OCI-LY3 (cell line): ENCODE data around the gene PER1.

ENCODE experiments used
- EZH2phosphoT487 ChIP-seq: fragments of 200-600 bp; shearing (Covaris generic); IDR thresholded peaks from 2 replicates; pipeline ENCODE4 v1.6.1; 2018; ENCODE audit warnings: antibody characterized with exemption, mixed run types, low read depth
- TF ChIP-seq, protein P1 (sequence below): fragments of 200-600, 300-600 bp; sonication (generic); IDR thresholded peaks from 2 replicates; pipeline ENCODE4 v1.5.1; 2014; ENCODE audit warnings: antibody characterized with exemption, low read length, low read depth

DNA sequence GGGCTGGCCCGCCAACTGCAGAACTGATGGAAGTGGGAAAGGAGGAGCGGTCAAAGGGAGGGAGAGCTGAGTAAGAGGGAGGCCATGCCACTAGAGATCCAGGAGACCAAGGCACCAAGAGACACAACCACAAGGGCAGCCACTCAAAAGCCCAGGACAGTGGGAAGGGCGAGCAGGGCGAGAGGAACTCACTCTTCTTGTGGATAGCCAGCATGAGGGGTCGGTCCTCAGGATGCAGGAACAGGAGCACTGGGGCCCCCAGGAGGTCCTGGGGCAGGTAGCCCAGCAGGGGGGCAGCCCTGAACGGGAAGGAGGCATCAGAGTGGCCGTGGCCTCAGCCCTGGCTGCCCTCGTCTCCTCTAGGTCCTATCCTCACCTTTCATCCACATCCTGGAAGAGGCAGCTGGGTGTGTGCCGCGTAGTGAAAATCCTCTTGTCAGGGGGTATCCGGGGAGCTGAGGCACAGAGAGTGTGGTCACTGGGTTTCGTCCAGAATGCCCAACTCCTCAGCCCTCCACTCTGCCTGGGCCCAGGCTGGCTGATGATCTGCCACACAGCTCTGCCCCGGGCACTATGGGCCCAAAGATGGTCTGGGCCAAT is 4.3 kb downstream of the PER1 start:
- TF ChIP-seq, protein P1, sequence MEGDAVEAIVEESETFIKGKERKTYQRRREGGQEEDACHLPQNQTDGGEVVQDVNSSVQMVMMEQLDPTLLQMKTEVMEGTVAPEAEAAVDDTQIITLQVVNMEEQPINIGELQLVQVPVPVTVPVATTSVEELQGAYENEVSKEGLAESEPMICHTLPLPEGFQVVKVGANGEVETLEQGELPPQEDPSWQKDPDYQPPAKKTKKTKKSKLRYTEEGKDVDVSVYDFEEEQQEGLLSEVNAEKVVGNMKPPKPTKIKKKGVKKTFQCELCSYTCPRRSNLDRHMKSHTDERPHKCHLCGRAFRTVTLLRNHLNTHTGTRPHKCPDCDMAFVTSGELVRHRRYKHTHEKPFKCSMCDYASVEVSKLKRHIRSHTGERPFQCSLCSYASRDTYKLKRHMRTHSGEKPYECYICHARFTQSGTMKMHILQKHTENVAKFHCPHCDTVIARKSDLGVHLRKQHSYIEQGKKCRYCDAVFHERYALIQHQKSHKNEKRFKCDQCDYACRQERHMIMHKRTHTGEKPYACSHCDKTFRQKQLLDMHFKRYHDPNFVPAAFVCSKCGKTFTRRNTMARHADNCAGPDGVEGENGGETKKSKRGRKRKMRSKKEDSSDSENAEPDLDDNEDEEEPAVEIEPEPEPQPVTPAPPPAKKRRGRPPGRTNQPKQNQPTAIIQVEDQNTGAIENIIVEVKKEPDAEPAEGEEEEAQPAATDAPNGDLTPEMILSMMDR: no peak
- no peak for TF ChIP-seq EZH2phosphoT487
